Keratinocyte (primary cell): ENCODE measurements around the gene MARCHF3. TPM values are rescaled to one million over a fixed set of nuclear protein-coding genes. Genes with fewer than 3 reads are reported as not detected.
"Not testable (repeated sequence)": the region's sequence is repeated elsewhere in the genome, so short reads cannot be mapped to it uniquely, and the experiment has no call there.

Experiments
- DNase-seq: peaks from one replicate; pipeline ENCODE4 v3.0.0-alpha.2; 2011; ENCODE audit warnings: low read depth, missing footprints, low spot score
- FAIRE-seq: peaks from 2 replicates; lab custom pipeline; 2011; peaks lifted over from hg19 to GRCh38; lab: Jason Lieb, UNC
- H2AFZ ChIP-seq: 2 replicates; pipeline ENCODE4 v1.6.0; 2012; ENCODE audit warnings: low read length, control low read depth, inconsistent platforms; ENCODE audit not compliant: control insufficient read depth
- H3K27ac ChIP-seq: 2 replicates; pipeline ENCODE4 v1.5.1; 2011; ENCODE audit warnings: low read length; ENCODE audit not compliant: control insufficient read depth, insufficient read depth
- H3K27me3 ChIP-seq: 3 replicates; pipeline ENCODE4 v1.6.0; 2011; ENCODE audit warnings: low read length; ENCODE audit not compliant: control insufficient read depth, insufficient read depth; ENCODE audit errors: extremely low read depth
- H3K36me3 ChIP-seq, 2 experiments: 2 replicates in 1 of 2; 3 replicates in 1 of 2; pipeline ENCODE4 v1.5.1; 2011; ENCODE audit warnings: low read length in 2 of 2, mild to moderate bottlenecking in 1 of 2; ENCODE audit not compliant: control insufficient read depth in 2 of 2, insufficient read depth in 2 of 2; ENCODE audit errors: extremely low read depth in 1 of 2
- H3K4me1 ChIP-seq: 3 replicates; pipeline ENCODE4 v1.5.1; 2011; ENCODE audit warnings: low read length; ENCODE audit not compliant: control insufficient read depth, insufficient read depth; ENCODE audit errors: extremely low read depth
- H3K4me2 ChIP-seq: 3 replicates; pipeline ENCODE4 v1.6.0; 2011; ENCODE audit warnings: low read depth, low read length; ENCODE audit not compliant: control insufficient read depth, insufficient read depth; ENCODE audit errors: extremely low read depth
- H3K4me3 ChIP-seq, 3 experiments: fragments of 200-600 bp in 1 of 3; sonication (generic) in 1 of 3; 2 replicates in 2 of 3; 3 replicates in 1 of 3; pipeline ENCODE4 v1.5.1; 2011 to 2016; ENCODE audit warnings: low read length in 3 of 3, mild to moderate bottlenecking in 3 of 3, control low read depth in 2 of 3, inconsistent platforms in 1 of 3, low read depth in 1 of 3, mixed read lengths in 1 of 3, mixed run types in 1 of 3, moderate library complexity in 1 of 3; ENCODE audit not compliant: control insufficient read depth in 2 of 3, insufficient read depth in 2 of 3; ENCODE audit errors: extremely low read depth in 1 of 3
- H3K79me2 ChIP-seq: 2 replicates; pipeline ENCODE4 v1.6.0; 2012; ENCODE audit warnings: low read length; ENCODE audit not compliant: control insufficient read depth, insufficient read depth
- H3K9ac ChIP-seq: 3 replicates; pipeline ENCODE4 v1.6.0; 2011; ENCODE audit warnings: low read length; ENCODE audit not compliant: control insufficient read depth, insufficient read depth; ENCODE audit errors: extremely low read depth
- H3K9me1 ChIP-seq: 3 replicates; pipeline ENCODE4 v1.6.0; 2011; ENCODE audit warnings: low read length; ENCODE audit not compliant: control insufficient read depth, insufficient read depth; ENCODE audit errors: extremely low read depth
- H3K9me3 ChIP-seq: 2 replicates; pipeline ENCODE4 v1.5.1; 2012; ENCODE audit warnings: low read depth, low read length; ENCODE audit not compliant: control insufficient read depth
- H4K20me1 ChIP-seq: 3 replicates; pipeline ENCODE4 v1.6.0; 2011; ENCODE audit warnings: low read length; ENCODE audit not compliant: control insufficient read depth, insufficient read depth; ENCODE audit errors: extremely low read depth
- CTCF ChIP-seq, 3 experiments: IDR thresholded peaks in 1 of 3; conservative IDR thresholded peaks in 1 of 3; optimal IDR thresholded peaks in 1 of 3; 2 replicates in 2 of 3; 3 replicates in 1 of 3; pipeline versions ENCODE3 to v1.5.1; 2011; ENCODE audit warnings: low read length in 3 of 3, mild to moderate bottlenecking in 3 of 3, moderate library complexity in 2 of 3, control low read depth in 1 of 3, inconsistent platforms in 1 of 3; ENCODE audit not compliant: insufficient read depth in 2 of 3; ENCODE audit errors: extremely low read depth in 1 of 3
- EZH2 ChIP-seq: IDR thresholded peaks from one replicate; pipeline ENCODE4 v1.6.1; 2012; ENCODE audit warnings: inconsistent platforms, mild to moderate bottlenecking, low read length, moderate library complexity
- dilution Hi-C: fragments of 300-500 bp; cut with MboI; formaldehyde crosslinking; loops from one replicate; pipeline ENCODE4 v1.7.0; 2020; ENCODE audit warnings: low sequenced_read_pairs; ENCODE audit not compliant: extremely low pct_ligation_motif_present
- polyA plus RNA-seq, 5 experiments: library from polyadenylated mRNA; depleted of rRNA in 3 of 5; stranded (reverse) in 3 of 5; stranded (forward) in 1 of 5; unstranded in 1 of 5; fragments of >200 nt; gene quantifications; 1 replicate in 1 of 5; 2 replicates in 3 of 5; 3 replicates in 1 of 5; pipeline versions ENCODE4 v1.2.1 to v1.2.3, GENCODE V29; 2011 to 2012; ENCODE audit warnings: missing spikeins in 2 of 5, low read depth in 1 of 5, low replicate concordance in 1 of 5

Gene MARCHF3
- polyA plus RNA-seq, 1 donor (not counting 4 experiments of a cell fraction or from before 2014, with no cell fraction given), result 0.45 TPM

GRCh38 chr5:126896170-126896702 lies 134.1 kb downstream of the MARCHF3 start:
- TF ChIP-seq CTCF (optimal IDR thresholded peaks at IDR 0.05 in 1 of 3, IDR thresholded peaks at IDR 0.05 in 1 of 3, conservative IDR thresholded peaks at IDR 0.05 in 1 of 3; ENCODE audit: extremely low read depth in 1 of 3, insufficient read depth in 2 of 3, low read length in 3 of 3) (no peak), EZH2 (no peak)
- Histone ChIP-seq H3K27ac (no peak overlapping the region), H3K9me1 (no peaks in the 10 kb centered on the region), H3K4me3 (no peak overlapping the region), H3K36me3 (no peaks in the 10 kb centered on the region), H3K9ac (no peak overlapping the region), H3K79me2 (no peaks in the 10 kb centered on the region), H4K20me1 (no peaks in the 10 kb centered on the region), H3K4me1 (no peaks in the 10 kb centered on the region), H3K9me3 (no peaks in the 10 kb centered on the region), H2AFZ (no peak overlapping the region), H3K27me3 (no peaks in the 10 kb centered on the region), H3K4me2 (no peak overlapping the region)
- DNase-seq (no peak), FAIRE-seq (no peak)
- dilution Hi-C loops, result no loop called here

GRCh38 chr5:126895712-126896111 lies 134.6 kb downstream of the MARCHF3 start:
- H4K20me1 ChIP-seq, H3K9ac ChIP-seq, H2AFZ ChIP-seq, DNase-seq, H3K79me2 ChIP-seq, H3K27me3 ChIP-seq, dilution Hi-C loops, H3K36me3 ChIP-seq, H3K4me1 ChIP-seq, FAIRE-seq, H3K27ac ChIP-seq, H3K9me3 ChIP-seq, H3K4me3 ChIP-seq, H3K9me1 ChIP-seq, H3K4me2 ChIP-seq: not testable (repeated sequence)

GRCh38 chr5:126890414-126890813 lies 139.9 kb downstream of the MARCHF3 start:
- H3K9ac ChIP-seq, H3K79me2 ChIP-seq, H3K27ac ChIP-seq, H2AFZ ChIP-seq, dilution Hi-C loops, H3K9me3 ChIP-seq, FAIRE-seq, H3K4me3 ChIP-seq, H3K36me3 ChIP-seq, H3K9me1 ChIP-seq, H3K27me3 ChIP-seq, H3K4me2 ChIP-seq, DNase-seq, H3K4me1 ChIP-seq, H4K20me1 ChIP-seq: not testable (repeated sequence)
